ENCODE data around the gene RAI14. TPM values are rescaled to one million over a fixed set of nuclear protein-coding genes. Genes with fewer than 3 reads are reported as not detected.
"Not testable (repeated sequence)": the region's sequence is repeated elsewhere in the genome, so short reads cannot be mapped to it uniquely, and the experiment has no call there.

The RAI14 gene
- total RNA-seq, 1 donor from 2014 or later = 92.7 TPM

DNA sequence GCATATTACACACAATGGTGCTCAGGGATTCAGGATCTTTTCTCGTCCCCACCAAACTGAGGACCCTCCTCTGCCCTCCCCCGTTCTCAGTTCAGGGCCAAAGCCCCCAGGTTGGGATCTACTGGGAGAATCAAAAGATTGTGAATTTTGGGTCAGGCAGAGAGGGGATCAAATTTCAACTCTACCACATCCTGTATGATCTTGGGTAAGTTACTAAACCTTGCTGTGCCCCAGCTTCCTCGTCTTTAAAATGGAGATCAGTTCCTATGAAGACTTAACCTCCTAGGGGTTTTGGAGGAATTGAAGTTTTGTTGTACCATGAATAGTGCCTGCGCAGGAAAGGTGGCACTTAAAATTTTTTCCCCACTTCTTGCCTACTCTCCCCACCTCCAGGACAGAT lies 62.4 kb downstream of the RAI14 start:
- Mint-ChIP-seq H3K9me3 (no peaks in the 10 kb centered on the region), H3K4me1 (peaks cover 34% of the 10 kb centered on the region), H3K36me3 (ENCODE audit: low read depth) (peaks cover 7% of the 10 kb centered on the region), H3K27ac (ENCODE audit: unreplicated experiment) (no peak overlapping the region), H3K27me3 (ENCODE audit: low read depth) (no peaks in the 10 kb centered on the region), H3K4me3 (no peak overlapping the region)
- no peak for DNase-seq (ENCODE audit: low read depth, low spot score)
- TF ChIP-seq, protein P1, sequence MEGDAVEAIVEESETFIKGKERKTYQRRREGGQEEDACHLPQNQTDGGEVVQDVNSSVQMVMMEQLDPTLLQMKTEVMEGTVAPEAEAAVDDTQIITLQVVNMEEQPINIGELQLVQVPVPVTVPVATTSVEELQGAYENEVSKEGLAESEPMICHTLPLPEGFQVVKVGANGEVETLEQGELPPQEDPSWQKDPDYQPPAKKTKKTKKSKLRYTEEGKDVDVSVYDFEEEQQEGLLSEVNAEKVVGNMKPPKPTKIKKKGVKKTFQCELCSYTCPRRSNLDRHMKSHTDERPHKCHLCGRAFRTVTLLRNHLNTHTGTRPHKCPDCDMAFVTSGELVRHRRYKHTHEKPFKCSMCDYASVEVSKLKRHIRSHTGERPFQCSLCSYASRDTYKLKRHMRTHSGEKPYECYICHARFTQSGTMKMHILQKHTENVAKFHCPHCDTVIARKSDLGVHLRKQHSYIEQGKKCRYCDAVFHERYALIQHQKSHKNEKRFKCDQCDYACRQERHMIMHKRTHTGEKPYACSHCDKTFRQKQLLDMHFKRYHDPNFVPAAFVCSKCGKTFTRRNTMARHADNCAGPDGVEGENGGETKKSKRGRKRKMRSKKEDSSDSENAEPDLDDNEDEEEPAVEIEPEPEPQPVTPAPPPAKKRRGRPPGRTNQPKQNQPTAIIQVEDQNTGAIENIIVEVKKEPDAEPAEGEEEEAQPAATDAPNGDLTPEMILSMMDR (conservative IDR thresholded peaks at IDR 0.05) = no peak

DNA sequence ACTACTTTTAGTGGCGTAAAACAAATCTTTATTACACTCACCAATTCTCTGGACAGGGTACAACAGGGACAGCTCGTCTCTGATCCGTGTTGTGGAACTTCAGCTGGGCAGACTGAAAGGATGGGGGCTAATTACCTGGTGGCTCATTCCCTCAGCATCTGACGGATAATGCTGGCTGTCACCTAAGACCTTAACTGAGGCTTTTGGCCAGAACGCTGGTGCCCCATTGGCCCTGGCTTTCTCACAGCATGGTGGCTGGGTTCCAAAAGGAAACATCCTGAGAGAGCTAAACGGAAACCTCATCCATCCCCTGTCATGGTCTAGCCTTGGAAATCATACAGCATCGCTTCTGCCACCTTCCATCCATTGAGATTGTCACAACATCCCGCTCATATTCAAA lies 62.9 kb downstream of the RAI14 start:
- DNase-seq (ENCODE audit: low read depth, low spot score) = no peak
- peaks cover 36% of the 10 kb centered on the region for H3K4me1 Mint-ChIP-seq
- H3K4me3 Mint-ChIP-seq = no peak overlapping the region

DNA sequence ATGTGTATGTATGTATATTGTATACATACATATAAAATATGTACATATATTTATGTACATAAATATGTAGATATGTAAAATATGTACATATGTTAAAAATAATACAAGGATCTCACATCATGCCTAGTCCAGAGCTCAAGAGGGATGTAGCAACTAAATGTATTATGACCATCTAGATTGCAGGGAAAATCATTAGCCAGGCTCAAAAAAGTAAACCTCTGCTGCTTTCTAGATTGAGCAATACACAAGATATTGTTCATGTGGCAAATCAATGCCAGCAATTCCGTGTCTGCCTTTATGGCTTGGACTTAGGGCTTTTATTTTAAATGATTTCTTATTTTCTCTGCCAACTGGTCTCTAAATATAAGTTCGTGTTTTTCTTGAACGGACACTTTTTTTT lies 65.2 kb downstream of the RAI14 start:
- DNase-seq (ENCODE audit: low read depth, low spot score) = no peak
- no peaks in the 10 kb centered on the region for H3K27me3 Mint-ChIP-seq (ENCODE audit: low read depth)
- H3K36me3 Mint-ChIP-seq (ENCODE audit: low read depth) = peaks cover 10% of the 10 kb centered on the region
- TF ChIP-seq, protein P1 (conservative IDR thresholded peaks at IDR 0.05) = no peak
- H3K9me3 Mint-ChIP-seq = peaks cover 4% of the 10 kb centered on the region
- no peak overlapping the region for H3K4me3 Mint-ChIP-seq
- no peak overlapping the region for H3K27ac Mint-ChIP-seq (ENCODE audit: unreplicated experiment)
- H3K4me1 Mint-ChIP-seq = peaks cover 44% of the 10 kb centered on the region

More for the DNA sequence above, 62.9 kb downstream of the RAI14 start:
- Mint-ChIP-seq H3K9me3 (no peaks in the 10 kb centered on the region), H3K27ac (ENCODE audit: unreplicated experiment) (no peak overlapping the region), H3K27me3 (ENCODE audit: low read depth) (no peaks in the 10 kb centered on the region), H3K36me3 (ENCODE audit: low read depth) (peaks cover 7% of the 10 kb centered on the region)
- TF ChIP-seq, protein P1 (conservative IDR thresholded peaks at IDR 0.05) = no peak

GRCh38 chr5:34722183-34722582 lies 66.1 kb downstream of the RAI14 start:
- Mint-ChIP-seq H3K4me1 (peaks cover 38% of the 10 kb centered on the region), H3K27me3 (ENCODE audit: low read depth) (no peaks in the 10 kb centered on the region), H3K9me3 (peaks cover 10% of the 10 kb centered on the region), H3K27ac (ENCODE audit: unreplicated experiment) (no peak overlapping the region), H3K4me3 (no peak overlapping the region), H3K36me3 (ENCODE audit: low read depth) (peaks cover 14% of the 10 kb centered on the region)
- TF ChIP-seq, protein P1 (conservative IDR thresholded peaks at IDR 0.05) = no peak
- DNase-seq (ENCODE audit: low read depth, low spot score) = no peak

DNA sequence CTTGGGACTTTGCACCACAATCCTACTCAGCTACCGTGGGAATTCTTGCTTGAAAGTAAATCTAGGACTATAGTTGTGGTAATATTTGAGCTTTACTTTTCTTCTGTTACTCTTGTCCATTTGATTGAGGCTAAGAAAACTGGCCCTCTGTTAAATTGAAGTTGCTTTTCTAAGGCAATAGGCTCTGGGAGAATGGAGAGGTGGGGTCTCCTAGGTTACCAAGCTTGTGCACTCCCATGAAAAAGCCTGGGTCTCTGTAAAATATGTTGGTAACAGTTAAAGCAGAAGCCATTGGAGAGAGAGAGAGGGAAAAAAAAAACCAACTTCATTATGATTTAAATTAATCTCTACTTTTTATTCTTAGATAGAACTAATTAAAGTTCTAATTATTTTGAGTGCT lies 68.6 kb downstream of the RAI14 start:
- Mint-ChIP-seq H3K4me3 (no peak overlapping the region), H3K27ac (ENCODE audit: unreplicated experiment) (peak overlapping the region; percentile 45), H3K36me3 (ENCODE audit: low read depth) (peaks cover 28% of the 10 kb centered on the region), H3K4me1 (peaks cover 31% of the 10 kb centered on the region), H3K9me3 (peaks cover 12% of the 10 kb centered on the region), H3K27me3 (ENCODE audit: low read depth) (no peaks in the 10 kb centered on the region)
- TF ChIP-seq, protein P1 (conservative IDR thresholded peaks at IDR 0.05) = no peak
- DNase-seq (ENCODE audit: low read depth, low spot score) = no peak

GRCh38 chr5:34727166-34727749 lies 71.1 kb downstream of the RAI14 start:
- H3K27me3 Mint-ChIP-seq (ENCODE audit: low read depth); H3K27ac Mint-ChIP-seq (ENCODE audit: unreplicated experiment); H3K4me3 Mint-ChIP-seq; DNase-seq (ENCODE audit: low read depth, low spot score): not testable (repeated sequence)
- H3K4me1 Mint-ChIP-seq = peaks cover 35% of the 10 kb centered on the region
- peaks cover 28% of the 10 kb centered on the region for H3K36me3 Mint-ChIP-seq (ENCODE audit: low read depth)
- peaks cover 12% of the 10 kb centered on the region for H3K9me3 Mint-ChIP-seq

Data from neural crest cell (in vitro differentiated cells).